Measurements from ENCODE around the gene MRPL19.

Gene MRPL19

GRCh38 chr2:75646583-75647425 is at the start of gene MRPL19:
TSS of gene MRPL19 (plus strand) at chr2:75646783. CDS start at chr2:75646808, 25 bp downstream.
- peak; percentile 96 for DNase-seq

GRCh38 chr2:75596784-75597183 is 49.8 kb upstream of the MRPL19 start:
- DNase-seq, result no peak

GRCh38 chr2:75597949-75598348 is 48.6 kb upstream of the MRPL19 start:
- DNase-seq, result no peak

- DNase-seq, result no peak
Observed at GRCh38 chr2:75598589-75599155, 47.9 kb upstream of the MRPL19 start.

GRCh38 chr2:75600461-75601011 is 46.0 kb upstream of the MRPL19 start:
- DNase-seq, result no peak

- DNase-seq, result no peak
Observed at GRCh38 chr2:75602724-75603342, 43.8 kb upstream of the MRPL19 start.

- no peak for DNase-seq
Observed at GRCh38 chr2:75603477-75603876, 43.1 kb upstream of the MRPL19 start.

- no peak for DNase-seq
Observed at GRCh38 chr2:75604484-75604883, 42.1 kb upstream of the MRPL19 start.

- no peak for DNase-seq
Observed at GRCh38 chr2:75605770-75606529, 40.6 kb upstream of the MRPL19 start.

- no peak for DNase-seq
Observed at GRCh38 chr2:75606761-75607399, 39.7 kb upstream of the MRPL19 start.

- no peak for DNase-seq
Observed at GRCh38 chr2:75607400-75607798, 39.2 kb upstream of the MRPL19 start.

- no peak for DNase-seq
Observed at GRCh38 chr2:75607988-75608683, 38.4 kb upstream of the MRPL19 start.

- peak; percentile 61 for DNase-seq
Observed at GRCh38 chr2:75608684-75609333, 37.8 kb upstream of the MRPL19 start.

GRCh38 chr2:75609334-75609689 is 37.3 kb upstream of the MRPL19 start:
- DNase-seq, result no peak

- no peak for DNase-seq
Observed at GRCh38 chr2:75609937-75610508, 36.6 kb upstream of the MRPL19 start.

GRCh38 chr2:75610671-75611070 is 35.9 kb upstream of the MRPL19 start:
- no peak for DNase-seq

GRCh38 chr2:75612108-75612861 is 34.3 kb upstream of the MRPL19 start:
- DNase-seq, result no peak

GRCh38 chr2:75612862-75613243 is 33.7 kb upstream of the MRPL19 start:
- DNase-seq, result no peak

GRCh38 chr2:75614162-75614651 is 32.4 kb upstream of the MRPL19 start:
- no peak for DNase-seq

- no peak for DNase-seq
Observed at GRCh38 chr2:75616406-75616805, 30.2 kb upstream of the MRPL19 start.

All from hematopoietic multipotent progenitor cell treated with erythropoietin and hydrocortisone succinate and interleukin-3 and kit ligand, for 4 days (in vitro differentiated cells).